Adrenal gland (tissue), 12 donors: ENCODE results near the gene DCUN1D2. TPM values are rescaled to one million over a fixed set of nuclear protein-coding genes. Genes with fewer than 3 reads are reported as not detected.

Experiments used
- DNase-seq, 7 donors: peaks; one replicate each; pipeline ENCODE4 v3.0.0-alpha.2; 2019 to 2020
- H3K27ac ChIP-seq, 5 donors: fragments of 200-600 bp; sonication (generic) in 4 of 5; 1 replicate in 3 of 5; 2 replicates in 2 of 5; pipeline versions ENCODE4 v1.5.1 to v1.8.0; 2016 to 2020; ENCODE audit warnings: mild to moderate bottlenecking in 1 of 5
- H3K27me3 ChIP-seq: fragments of 200-600 bp; 2 replicates; pipeline ENCODE4 v1.8.0; 2021
- H3K36me3 ChIP-seq, 2 donors: fragments of 200-600 bp; replicated peaks in 1 of 2; 1 replicate in 1 of 2; 2 replicates in 1 of 2; pipeline versions ENCODE4 v1.5.1 to v1.8.0; 2018 to 2022
- H3K4me1 ChIP-seq, 2 donors: fragments of 200-600 bp; replicated peaks in 1 of 2; 1 replicate in 1 of 2; 2 replicates in 1 of 2; pipeline versions ENCODE4 v1.5.1 to v1.8.0; 2018 to 2021
- H3K4me3 ChIP-seq, 4 donors: fragments of 200-600 bp; sonication (generic) in 3 of 4; one replicate each; pipeline ENCODE4 v1.5.1; 2016 to 2018
- H3K9me3 ChIP-seq, 3 donors: fragments of 200-600 bp; sonication (generic) in 1 of 3; replicated peaks in 1 of 3; 1 replicate in 2 of 3; 2 replicates in 1 of 3; pipeline versions ENCODE4 v1.5.1 to v1.8.0; 2016 to 2021
- CTCF ChIP-seq, 6 experiments: fragments of 450-650 bp in 4 of 6; fragments of 200-600 bp in 2 of 6; sonication (generic) in 1 of 6; IDR thresholded peaks; 1 replicate in 5 of 6; 2 replicates in 1 of 6; pipeline versions ENCODE4 v1.5.1 to v1.8.0; 2016 to 2021; ENCODE audit warnings: antibody characterized with exemption in 6 of 6, mild to moderate bottlenecking in 2 of 6, moderate library complexity in 1 of 6
- POLR2A ChIP-seq, 2 donors: fragments of 450-650 bp; IDR thresholded peaks; one replicate each; pipeline ENCODE4 v1.6.1; 2017; ENCODE audit warnings: antibody characterized with exemption in 2 of 2, mild to moderate bottlenecking in 2 of 2, moderate library complexity in 1 of 2
- WGBS, 4 donors: extraction: QIAGEN DNeasy Blood & Tissue Kit in 2 of 4; methylation state at CpG; one replicate each; pipeline versions ENCODE4 v1.1.5 to v1.1.7; 2013 to 2017; 5-methylcytosine and 5-hydroxymethylcytosine counted together
- intact Hi-C, 2 donors: fragments of 100-400 bp; cut with DNase I; formaldehyde crosslinking; loops; one replicate each; pipeline versions ENCODE4 v1.14.1 to v1.15.0; 2022 to 2023
- polyA plus RNA-seq, 3 donors: library from polyadenylated mRNA; stranded (reverse); fragments of 200-250 nt in 2 of 3; fragments of 350-450 nt in 1 of 3; fragmentation: Illumina TruSeq in 1 of 3; extraction: RNeasy Lipid Tissue Mini Kit (QIAGEN cat#74804) in 1 of 3; gene quantifications; one replicate each; pipeline ENCODE4 v1.2.3, GENCODE V29; 2013 to 2014
- total RNA-seq, 9 donors: library from RNA; depleted of rRNA in 4 of 9; stranded (reverse); fragments of >200 nt in 4 of 9; fragments of 120-200 nt in 1 of 9; fragmentation: NEBNext Ultra II Directional in 1 of 9; extraction: Animal tissue kit (Norgen Biotek cat#: 25700) in 1 of 9; gene quantifications; one replicate each; pipeline versions ENCODE4 v1.1.0 to v1.2.4, GENCODE V29; 2013 to 2023
- donor health status: healthy with polysubstance abuse.
- donor health status: Bipolar disorder and iron deficiency.
- donor health status: DM: yes; HTN: yes; CAD: no.
- donor health status: DM: no; HTN: no; CAD: no.
- donor health status: DM: no; HTN: no; CAD: no.
- donor health status: DM: yes; HTN: yes; CAD: no.

Gene DCUN1D2
- total and polyA plus RNA-seq, 12 donors: 8.1 to 28.0 (median 18.8) TPM

GRCh38 chr13:113535381-113535781, 44.9 kb upstream of the DCUN1D2 start:
- intact Hi-C loops: no loop called here
- no peaks in the 10 kb centered on the region for H3K27me3 ChIP-seq
- peak in 1 of 7 donors; percentile 29 for DNase-seq
- TF ChIP-seq CTCF (IDR thresholded peaks at IDR 0.05): no peak
- TF ChIP-seq POLR2A (IDR thresholded peaks at IDR 0.05): no peak
- peaks cover 6 to 9% of the 10 kb centered on the region in 2 donors for H3K4me1 ChIP-seq
- peaks cover 0 to 13% of the 10 kb centered on the region in 2 donors for H3K36me3 ChIP-seq
- no peaks in the 10 kb centered on the region for H3K9me3 ChIP-seq
- 92 to 97% (median 96%) methylated on average over 11 to 13 of the region's 13 CpGs for WGBS, 4 donors
- H3K4me3 ChIP-seq: no peak overlapping the region
- no peak overlapping the region for H3K27ac ChIP-seq

- DNase-seq: peak in 1 of 7 donors; percentile 42
- 93 to 95% (median 94%) methylated on average over 6 to 12 of the region's 12 CpGs for WGBS, 4 donors
Observed at GRCh38 chr13:113534236-113534860, 43.8 kb upstream of the DCUN1D2 start.

GRCh38 chr13:113533161-113533840, 42.8 kb upstream of the DCUN1D2 start:
- Histone ChIP-seq H3K27ac (peak overlapping the region; percentile 46 to 84 (median 68)), H3K27me3 (no peaks in the 10 kb centered on the region), H3K9me3 (no peaks in the 10 kb centered on the region), H3K4me1 (peaks cover 6 to 9% of the 10 kb centered on the region in 2 donors), H3K4me3 (no peak overlapping the region), H3K36me3 (peaks cover 0 to 21% of the 10 kb centered on the region in 2 donors)
- peak; percentile 66 to 85 (median 77) for DNase-seq
- intact Hi-C loops: no loop called here
- 41 to 53% (median 42%) methylated on average over 16 to 24 of the region's 24 CpGs for WGBS, 4 donors
- TF ChIP-seq POLR2A (IDR thresholded peaks at IDR 0.05) (peak in 1 of 2 donors; percentile 47), CTCF (IDR thresholded peaks at IDR 0.05) (no peak)

More at GRCh38 chr13:113534236-113534860, 43.8 kb upstream of the DCUN1D2 start:
- Histone ChIP-seq H3K4me1 (peaks cover 6 to 9% of the 10 kb centered on the region in 2 donors), H3K4me3 (no peak overlapping the region), H3K27me3 (no peaks in the 10 kb centered on the region), H3K27ac (peak overlapping the region in 1 of 5 donors; percentile 84), H3K36me3 (peaks cover 0 to 13% of the 10 kb centered on the region in 2 donors), H3K9me3 (no peaks in the 10 kb centered on the region)
- no peak for TF ChIP-seq POLR2A (IDR thresholded peaks at IDR 0.05)
- no peak for TF ChIP-seq CTCF (IDR thresholded peaks at IDR 0.05)
- intact Hi-C loops: no loop called here

- DNase-seq: peak in 4 of 7 donors; percentile 39 to 52 (median 44)
- TF ChIP-seq POLR2A (IDR thresholded peaks at IDR 0.05) (no peak), CTCF (IDR thresholded peaks at IDR 0.05) (no peak)
- Histone ChIP-seq H3K27ac (peak overlapping the region in 4 of 5 donors; percentile 45 to 79 (median 71)), H3K27me3 (no peaks in the 10 kb centered on the region), H3K4me1 (peaks cover 6 to 9% of the 10 kb centered on the region in 2 donors), H3K36me3 (peaks cover 0 to 25% of the 10 kb centered on the region in 2 donors), H3K4me3 (no peak overlapping the region), H3K9me3 (no peaks in the 10 kb centered on the region)
- WGBS, 4 donors: 52 to 79% (median 57%) methylated on average over 6 to 16 of the region's 16 CpGs
- intact Hi-C loops: no loop called here
Observed at GRCh38 chr13:113532156-113532806, 41.8 kb upstream of the DCUN1D2 start.
